H9 (cell line): ENCODE results near the gene ZNF681. TPM values are rescaled to one million over a fixed set of nuclear protein-coding genes. Genes with fewer than 3 reads are reported as not detected.

Experiments
- DNase-seq: peaks from one replicate; pipeline ENCODE4 v3.0.0-alpha.2; 2017
- H2AFZ ChIP-seq: one replicate; pipeline ENCODE4 v1.6.1; 2013; ENCODE audit warnings: mild to moderate bottlenecking, low read length, control low read depth, moderate library complexity
- H2AK5ac ChIP-seq: 2 replicates; pipeline ENCODE4 v1.6.1; 2013; ENCODE audit warnings: low read length, control low read depth, mixed read lengths; ENCODE audit not compliant: insufficient read length
- H2BK120ac ChIP-seq: one replicate; pipeline ENCODE4 v1.6.1; 2013; ENCODE audit warnings: low read depth, mild to moderate bottlenecking, low read length, control low read depth, inconsistent platforms; ENCODE audit not compliant: poor library complexity, severe bottlenecking
- H2BK12ac ChIP-seq: 2 replicates; pipeline ENCODE4 v1.6.1; 2013; ENCODE audit warnings: low read length, control low read depth, mixed read lengths, low read depth; ENCODE audit not compliant: insufficient read length
- H2BK15ac ChIP-seq: 2 replicates; pipeline ENCODE4 v1.6.1; 2013; ENCODE audit warnings: low read depth, low read length, control low read depth
- H2BK20ac ChIP-seq: one replicate; pipeline ENCODE4 v1.6.1; 2013; ENCODE audit warnings: low read depth, mild to moderate bottlenecking, low read length, control low read depth, inconsistent platforms; ENCODE audit not compliant: poor library complexity, severe bottlenecking
- H2BK5ac ChIP-seq: 2 replicates; pipeline ENCODE4 v1.6.1; 2013; ENCODE audit warnings: low read length, control low read depth, mixed read lengths; ENCODE audit not compliant: insufficient read length
- H3K14ac ChIP-seq: 2 replicates; pipeline ENCODE4 v1.6.1; 2013; ENCODE audit warnings: low read length, control low read depth; ENCODE audit not compliant: insufficient read depth
- H3K18ac ChIP-seq: 2 replicates; pipeline ENCODE4 v1.6.1; 2013; ENCODE audit warnings: low read depth, mild to moderate bottlenecking, mixed read lengths, low read length, control low read depth; ENCODE audit not compliant: insufficient read length
- H3K23ac ChIP-seq: 2 replicates; pipeline ENCODE4 v1.6.1; 2013; ENCODE audit warnings: low read length, control low read depth, mixed read lengths, low read depth; ENCODE audit not compliant: insufficient read length
- H3K23me2 ChIP-seq: 2 replicates; pipeline ENCODE4 v1.6.1; 2013; ENCODE audit warnings: low read depth, mild to moderate bottlenecking, mixed read lengths, low read length, control low read depth; ENCODE audit not compliant: insufficient read length, poor library complexity, severe bottlenecking
- H3K27ac ChIP-seq: 2 replicates; pipeline ENCODE4 v1.5.1; 2013; ENCODE audit warnings: low read length, control low read depth, mixed read lengths, low read depth; ENCODE audit not compliant: insufficient read length
- H3K27me3 ChIP-seq: 2 replicates; pipeline ENCODE4 v1.6.1; 2013; ENCODE audit warnings: low read length, control low read depth, inconsistent platforms; ENCODE audit not compliant: insufficient read depth
- H3K4ac ChIP-seq: 2 replicates; pipeline ENCODE4 v1.6.1; 2013; ENCODE audit warnings: low read depth, mild to moderate bottlenecking, control low read depth, inconsistent platforms, low read length, moderate library complexity
- H3K4me1 ChIP-seq: 2 replicates; pipeline ENCODE4 v1.6.1; 2013; ENCODE audit warnings: low read length, control low read depth, inconsistent platforms; ENCODE audit not compliant: insufficient read depth
- H3K4me2 ChIP-seq: 2 replicates; pipeline ENCODE4 v1.6.1; 2013; ENCODE audit warnings: low read length, control low read depth, mixed read lengths; ENCODE audit not compliant: insufficient read length, insufficient read depth
- H3K56ac ChIP-seq: 2 replicates; pipeline ENCODE4 v1.6.1; 2013; ENCODE audit warnings: low read depth, mild to moderate bottlenecking, mixed read lengths, low read length, control low read depth; ENCODE audit not compliant: insufficient read length
- H3K79me1 ChIP-seq: 2 replicates; pipeline ENCODE4 v1.6.1; 2013; ENCODE audit warnings: low read depth, mild to moderate bottlenecking, moderate library complexity, low read length, control low read depth, inconsistent platforms; ENCODE audit not compliant: insufficient read depth, poor library complexity, severe bottlenecking
- H3K79me2 ChIP-seq: 2 replicates; pipeline ENCODE4 v1.6.1; 2013; ENCODE audit warnings: low read length, control low read depth, inconsistent platforms; ENCODE audit not compliant: insufficient read depth
- H3K9ac ChIP-seq: 2 replicates; pipeline ENCODE4 v1.6.1; 2013; ENCODE audit warnings: low read length, control low read depth, mixed read lengths; ENCODE audit not compliant: insufficient read length; ENCODE audit errors: extremely low read depth
- H3K9me3 ChIP-seq: one replicate; pipeline ENCODE4 v1.6.1; 2013; ENCODE audit warnings: low read depth, low read length, inconsistent platforms; ENCODE audit not compliant: control insufficient read depth
- H3T11ph ChIP-seq: one replicate; pipeline ENCODE4 v1.6.1; 2013; ENCODE audit warnings: mild to moderate bottlenecking, low read length, control low read depth, inconsistent platforms
- H4K20me1 ChIP-seq: one replicate; pipeline ENCODE4 v1.6.1; 2013; ENCODE audit not compliant: control insufficient read depth, insufficient read length, insufficient read depth
- H4K5ac ChIP-seq: 2 replicates; pipeline ENCODE4 v1.6.1; 2013; ENCODE audit warnings: low read depth, mild to moderate bottlenecking, mixed read lengths, low read length, control low read depth; ENCODE audit not compliant: insufficient read length
- H4K8ac ChIP-seq: replicated peaks from 2 replicates; pipeline ENCODE4 v1.6.1; 2013; ENCODE audit warnings: low read length, control low read depth, mixed read lengths, low read depth; ENCODE audit not compliant: insufficient read length
- H4K91ac ChIP-seq: 2 replicates; pipeline ENCODE4 v1.6.1; 2013; ENCODE audit warnings: low read depth, mild to moderate bottlenecking, moderate library complexity, mixed read lengths, low read length, control low read depth; ENCODE audit not compliant: insufficient read length
- H3K27ac Mint-ChIP-seq, 3 experiments: 2 replicates in 2 of 3; 3 replicates in 1 of 3; pipeline ENCODE4 v1.8.0; 2020 to 2021; ENCODE audit warnings: mixed read lengths in 3 of 3, mild to moderate bottlenecking in 1 of 3, moderate library complexity in 1 of 3
- H3K27me3 Mint-ChIP-seq: 2 replicates; pipeline ENCODE4 v1.8.0; 2021; ENCODE audit warnings: low read depth, mild to moderate bottlenecking, moderate library complexity, mixed read lengths
- H3K36me3 Mint-ChIP-seq, 3 experiments: 2 replicates in 2 of 3; 3 replicates in 1 of 3; pipeline ENCODE4 v1.8.0; 2020 to 2021; ENCODE audit warnings: low read depth in 3 of 3, mixed read lengths in 3 of 3; ENCODE audit not compliant: insufficient read depth in 1 of 3
- H3K4me1 Mint-ChIP-seq, 2 experiments: 2 replicates each; pipeline ENCODE4 v1.8.0; 2020; ENCODE audit warnings: mixed read lengths in 2 of 2
- H3K4me3 Mint-ChIP-seq, 2 experiments: 2 replicates in 1 of 2; 3 replicates in 1 of 2; pipeline ENCODE4 v1.8.0; 2020 to 2021; ENCODE audit warnings: mild to moderate bottlenecking in 2 of 2, mixed read lengths in 2 of 2, moderate library complexity in 1 of 2
- H3K9me3 Mint-ChIP-seq, 2 experiments: 2 replicates in 1 of 2; 3 replicates in 1 of 2; pipeline ENCODE4 v1.8.0; 2020; ENCODE audit warnings: mild to moderate bottlenecking in 2 of 2, mixed read lengths in 2 of 2, moderate library complexity in 1 of 2
- CTCF ChIP-seq: fragments of 200-600 bp; sonication (generic); conservative IDR thresholded peaks from 3 replicates; pipeline ENCODE4 v1.8.0; 2021; ENCODE audit warnings: antibody characterized with exemption, mild to moderate bottlenecking
- WGBS: extraction: QIAGEN DNeasy Blood & Tissue Kit; methylation state at CpG from one replicate; pipeline ENCODE4 v1.1.7; 2013; ENCODE audit warnings: missing lambda C conversion rate, low lambda C conversion rate, mixed read lengths; ENCODE audit not compliant: insufficient read length; ENCODE audit errors: extremely low coverage; 5-methylcytosine and 5-hydroxymethylcytosine counted together
- total RNA-seq: library from RNA; stranded (reverse); gene quantifications from 2 replicates; pipeline ENCODE4 v1.2.1, GENCODE V29; 2021

ZNF681 gene
- total RNA-seq, 1 experiment from 2014 or later, result 10.4 TPM

- H2BK20ac ChIP-seq, result no peak overlapping the region
- no peak overlapping the region for H2BK12ac ChIP-seq
- Mint-ChIP-seq H3K9me3 (peaks cover 0 to 2% of the 10 kb centered on the region in 2 experiments; a peak in 1 of 5 replicates), H3K4me3 (no peak overlapping the region), H3K36me3 (peaks cover 24 to 41% (median 30%) of the 10 kb centered on the region in 3 experiments), H3K4me1 (no peaks in the 10 kb centered on the region), H3K27me3 (no peaks in the 10 kb centered on the region), H3K27ac (no peak overlapping the region)
- H2BK15ac ChIP-seq, result no peak overlapping the region
- no peak for DNase-seq
- no peak overlapping the region for H3K18ac ChIP-seq
- no peaks in the 10 kb centered on the region; the same call in 1 of the 2 replicates for H3K79me2 ChIP-seq
- H3K4me1 ChIP-seq, result no peaks in the 10 kb centered on the region
- no peak overlapping the region for H4K5ac ChIP-seq
- no peak overlapping the region for H3K14ac ChIP-seq
- no peaks in the 10 kb centered on the region for H3K27me3 ChIP-seq
- H2AK5ac ChIP-seq, result no peak overlapping the region
- no peaks in the 10 kb centered on the region for H4K20me1 ChIP-seq
- no peak overlapping the region for H3K23ac ChIP-seq
- H2AFZ ChIP-seq, result no peak overlapping the region
- H2BK5ac ChIP-seq, result no peak overlapping the region
- H3K4me2 ChIP-seq, result no peak overlapping the region
- no peak overlapping the region for H3K9ac ChIP-seq
- no peak overlapping the region for H4K8ac ChIP-seq
- no peaks in the 10 kb centered on the region for H3K9me3 ChIP-seq
- H3T11ph ChIP-seq, result no peak overlapping the region
- H3K79me1 ChIP-seq, result no peaks in the 10 kb centered on the region
- no peak overlapping the region for H3K56ac ChIP-seq
- TF ChIP-seq CTCF, result no peak
- H2BK120ac ChIP-seq, result no peak overlapping the region
- no peaks in the 10 kb centered on the region for H3K23me2 ChIP-seq
- H3K27ac ChIP-seq, result no peak overlapping the region
- WGBS, result no CpG with 5 or more reads among the region's 4 CpGs
- H3K4ac ChIP-seq, result no peak overlapping the region
- H4K91ac ChIP-seq, result no peak overlapping the region
Measured at GRCh38 chr19:23804676-23805075, 46.0 kb upstream of the ZNF681 start.
